Suppressor macrophage (primary cell): ENCODE results near the gene RNF144A.

Source experiments
- DNase-seq, 4 experiments: peaks; one replicate each; pipeline ENCODE4 v3.0.0-alpha.2; 2020 to 2022

The RNF144A gene

GRCh38 chr2:6947929-6948676 lies 30.9 kb downstream of the RNF144A start:
- no peak for DNase-seq

GRCh38 chr2:6948677-6949351 lies 31.6 kb downstream of the RNF144A start:
- DNase-seq, result no peak

GRCh38 chr2:6951046-6951445 lies 33.8 kb downstream of the RNF144A start:
- no peak for DNase-seq

- DNase-seq, result no peak
Observed at GRCh38 chr2:6952101-6952500, 34.9 kb downstream of the RNF144A start.

GRCh38 chr2:6954586-6954985 lies 37.4 kb downstream of the RNF144A start:
- DNase-seq, result no peak

- no peak for DNase-seq
Observed at GRCh38 chr2:6955511-6956136, 38.4 kb downstream of the RNF144A start.

- no peak for DNase-seq
Observed at GRCh38 chr2:6956566-6956965, 39.4 kb downstream of the RNF144A start.

GRCh38 chr2:6957031-6957714 lies 40.0 kb downstream of the RNF144A start:
- no peak for DNase-seq

- DNase-seq, result no peak
Observed at GRCh38 chr2:6957910-6958615, 40.9 kb downstream of the RNF144A start.

- DNase-seq, result no peak
Observed at GRCh38 chr2:6958616-6959235, 41.5 kb downstream of the RNF144A start.

GRCh38 chr2:6959751-6960150 lies 42.5 kb downstream of the RNF144A start:
- DNase-seq, result no peak

- DNase-seq, result peak; percentile 2 to 17 (median 13)
Observed at GRCh38 chr2:6960659-6961058, 43.4 kb downstream of the RNF144A start.

- no peak for DNase-seq
Observed at GRCh38 chr2:6963727-6964126, 46.5 kb downstream of the RNF144A start.

- no peak for DNase-seq
Observed at GRCh38 chr2:6965071-6965795, 48.0 kb downstream of the RNF144A start.

- no peak for DNase-seq
Observed at GRCh38 chr2:6966446-6966940, 49.3 kb downstream of the RNF144A start.

GRCh38 chr2:6967301-6967700 lies 50.1 kb downstream of the RNF144A start:
- DNase-seq, result no peak

GRCh38 chr2:6968319-6969100 lies 51.3 kb downstream of the RNF144A start:
- DNase-seq, result peak in 1 of 4 experiments; percentile 2

- DNase-seq, result no peak
Observed at GRCh38 chr2:6970551-6970950, 53.3 kb downstream of the RNF144A start.

GRCh38 chr2:6970976-6971480 lies 53.8 kb downstream of the RNF144A start:
- no peak for DNase-seq

- no peak for DNase-seq
Observed at GRCh38 chr2:6971502-6971901, 54.3 kb downstream of the RNF144A start.
